CD4-positive, alpha-beta T cell (primary cell): ENCODE results near the gene CD99. TPM values are rescaled to one million over a fixed set of nuclear protein-coding genes. Genes with fewer than 3 reads are reported as not detected.

Experiments used
- ATAC-seq: fragments of 200-7000 bp; cut with Tn5 transposase; one replicate; pipeline ENCODE4 v1.10.0; 2022; ENCODE audit warnings: mild to moderate bottlenecking; ENCODE audit not compliant: poor library complexity
- CTCF ChIA-PET: fragments of 350-600 bp; sonication (Branson Sonifier 250); formaldehyde crosslinking; loops from one replicate; lab custom pipeline; 2021; ENCODE audit warnings: antibody characterized with exemption, inconsistent platforms; lab: Charles Lee
- POLR2A ChIA-PET: fragments of 350-600 bp; sonication (Branson Sonifier 250); formaldehyde crosslinking; loops from one replicate; lab custom pipeline; 2021; ENCODE audit warnings: antibody characterized with exemption, inconsistent platforms; lab: Charles Lee
- DNase-seq, 14 experiments: peaks; one replicate each; pipeline ENCODE4 v3.0.0-alpha.2; 2013 to 2020; ENCODE audit warnings: mixed read lengths in 2 of 14
- H3K27ac ChIP-seq, 2 donors: one replicate each; pipeline versions ENCODE4 v1.5.1 to v1.7.0; 2013; ENCODE audit warnings: low read length in 2 of 2, low read depth in 1 of 2, mild to moderate bottlenecking in 1 of 2
- H3K27me3 ChIP-seq, 2 experiments: 1 replicate in 1 of 2; 2 replicates in 1 of 2; pipeline versions ENCODE4 v1.6.1 to v1.7.0; 2013; ENCODE audit warnings: low read length in 2 of 2, control low read depth in 1 of 2, mild to moderate bottlenecking in 1 of 2, moderate library complexity in 1 of 2; ENCODE audit not compliant: insufficient read depth in 2 of 2, control insufficient read depth in 1 of 2
- H3K36me3 ChIP-seq: one replicate; pipeline ENCODE4 v1.6.1; 2013; ENCODE audit warnings: low read length, control low read depth; ENCODE audit not compliant: insufficient read depth
- H3K4me1 ChIP-seq: one replicate; pipeline ENCODE4 v1.6.1; 2013; ENCODE audit warnings: low read length, control low read depth; ENCODE audit not compliant: insufficient read depth
- H3K4me3 ChIP-seq: one replicate; pipeline ENCODE4 v1.5.1; 2013; ENCODE audit warnings: mild to moderate bottlenecking, low read length, moderate library complexity
- H3K9me3 ChIP-seq, 2 experiments: 1 replicate in 1 of 2; 2 replicates in 1 of 2; pipeline versions ENCODE4 v1.6.1 to v1.7.0; 2013; ENCODE audit warnings: low read length in 2 of 2, mild to moderate bottlenecking in 2 of 2, control low read depth in 1 of 2, moderate library complexity in 1 of 2; ENCODE audit not compliant: control insufficient read depth in 1 of 2, insufficient read depth in 1 of 2
- H3K27ac Mint-ChIP-seq: one replicate; pipeline ENCODE4 v1.8.0; 2020; ENCODE audit warnings: mixed read lengths
- H3K27me3 Mint-ChIP-seq: one replicate; pipeline ENCODE4 v1.8.0; 2021; ENCODE audit warnings: mixed read lengths
- H3K36me3 Mint-ChIP-seq: one replicate; pipeline ENCODE4 v1.8.0; 2021; ENCODE audit warnings: low read depth, mixed read lengths
- H3K4me1 Mint-ChIP-seq: one replicate; pipeline ENCODE4 v1.8.0; 2021; ENCODE audit warnings: low read depth, mixed read lengths
- H3K4me3 Mint-ChIP-seq: one replicate; pipeline ENCODE4 v1.8.0; 2020; ENCODE audit warnings: mild to moderate bottlenecking, mixed read lengths
- H3K9me3 Mint-ChIP-seq: one replicate; pipeline ENCODE4 v1.8.0; 2020; ENCODE audit warnings: mixed read lengths
- intact Hi-C, 2 experiments: fragments of 100-400 bp; cut with DNase I in 1 of 2; cut with micrococcal nuclease in 1 of 2; formaldehyde crosslinking; loops; one replicate each; pipeline versions ENCODE4 v1.15.1 to v1.9.0; 2023 to 2025; cut with DNase I, micrococcal nuclease
- total RNA-seq, 174 experiments: library from RNA in 2 of 174; stranded (reverse) in 2 of 174; gene quantifications; one replicate each; pipeline ENCODE4 v1.2.3 and lab custom pipeline; 2021 to 2026
- TF ChIP-seq, protein P1 (sequence below): fragments of 200-600 bp; IDR thresholded peaks from one replicate; pipeline ENCODE4 v1.8.0; 2022; ENCODE audit warnings: antibody characterized with exemption, mild to moderate bottlenecking

Gene CD99
- total RNA-seq, 2 experiments from 2014 or later, result 170 to 184 TPM

DNA sequence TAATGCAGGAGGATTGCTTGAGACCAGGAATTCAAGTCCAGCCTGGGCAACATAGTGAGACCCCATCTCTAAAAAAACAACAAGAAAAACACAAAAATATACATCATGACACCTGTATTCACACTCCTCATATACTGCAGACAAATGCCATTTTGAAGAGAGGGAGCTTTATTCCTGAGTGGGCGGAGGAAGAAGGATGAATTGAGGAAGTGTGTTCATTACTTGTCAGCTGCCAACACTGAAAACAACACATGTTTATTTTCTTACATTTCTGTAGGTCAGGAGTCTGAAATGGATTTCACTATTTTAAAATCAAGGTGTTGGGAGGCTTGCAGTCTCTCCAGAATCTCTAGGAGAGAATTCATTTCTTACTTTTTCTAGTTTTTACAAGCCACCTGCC lies 47.2 kb upstream of the CD99 start:
- no peak overlapping the region for H3K4me3 Mint-ChIP-seq
- H3K27me3 Mint-ChIP-seq, result no peaks in the 10 kb centered on the region
- intact Hi-C loops, result loop anchor here (1.0 to 10.0 kb wide), 3 partner anchors 48 to 991 kb away; partner anchors contain the start of gene CD99 (in 1 of the 2)
- no peak for DNase-seq
- no peak overlapping the region for H3K27ac ChIP-seq
- POLR2A ChIA-PET, result no interaction called here
- H3K4me3 ChIP-seq, result no peak overlapping the region
- peaks cover 34% of the 10 kb centered on the region for H3K36me3 Mint-ChIP-seq
- no peaks in the 10 kb centered on the region for H3K4me1 ChIP-seq
- peaks cover 10% of the 10 kb centered on the region for H3K36me3 ChIP-seq
- CTCF ChIA-PET, result no interaction called here
- no peaks in the 10 kb centered on the region for H3K9me3 ChIP-seq
- no peaks in the 10 kb centered on the region for H3K27me3 ChIP-seq
- TF ChIP-seq, protein P1, sequence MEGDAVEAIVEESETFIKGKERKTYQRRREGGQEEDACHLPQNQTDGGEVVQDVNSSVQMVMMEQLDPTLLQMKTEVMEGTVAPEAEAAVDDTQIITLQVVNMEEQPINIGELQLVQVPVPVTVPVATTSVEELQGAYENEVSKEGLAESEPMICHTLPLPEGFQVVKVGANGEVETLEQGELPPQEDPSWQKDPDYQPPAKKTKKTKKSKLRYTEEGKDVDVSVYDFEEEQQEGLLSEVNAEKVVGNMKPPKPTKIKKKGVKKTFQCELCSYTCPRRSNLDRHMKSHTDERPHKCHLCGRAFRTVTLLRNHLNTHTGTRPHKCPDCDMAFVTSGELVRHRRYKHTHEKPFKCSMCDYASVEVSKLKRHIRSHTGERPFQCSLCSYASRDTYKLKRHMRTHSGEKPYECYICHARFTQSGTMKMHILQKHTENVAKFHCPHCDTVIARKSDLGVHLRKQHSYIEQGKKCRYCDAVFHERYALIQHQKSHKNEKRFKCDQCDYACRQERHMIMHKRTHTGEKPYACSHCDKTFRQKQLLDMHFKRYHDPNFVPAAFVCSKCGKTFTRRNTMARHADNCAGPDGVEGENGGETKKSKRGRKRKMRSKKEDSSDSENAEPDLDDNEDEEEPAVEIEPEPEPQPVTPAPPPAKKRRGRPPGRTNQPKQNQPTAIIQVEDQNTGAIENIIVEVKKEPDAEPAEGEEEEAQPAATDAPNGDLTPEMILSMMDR, result no peak
- H3K9me3 Mint-ChIP-seq, result no peaks in the 10 kb centered on the region
- no peaks in the 10 kb centered on the region for H3K4me1 Mint-ChIP-seq
- no peak for ATAC-seq
- no peak overlapping the region for H3K27ac Mint-ChIP-seq

DNA sequence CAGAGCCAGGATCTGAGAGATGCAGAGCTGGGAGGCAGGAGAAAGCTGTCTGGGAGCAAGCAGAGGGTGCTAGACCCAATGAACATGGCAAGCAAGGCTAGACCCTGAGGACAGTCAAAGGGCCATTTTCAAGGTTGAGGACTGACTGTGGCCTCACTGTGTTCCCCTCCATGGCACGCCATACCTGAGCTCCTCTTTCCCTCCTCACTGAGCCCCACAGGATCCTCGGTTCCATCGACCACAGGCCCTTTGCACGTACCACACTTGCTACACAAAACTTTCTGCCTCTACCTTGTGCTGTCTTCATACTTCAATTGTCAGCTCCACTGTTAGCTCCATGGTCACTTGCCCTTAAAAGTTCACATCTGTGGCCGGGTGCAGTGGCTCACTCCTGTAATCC lies 45.5 kb upstream of the CD99 start:
- TF ChIP-seq, protein P1, result no peak
- no peak overlapping the region for H3K27ac ChIP-seq
- POLR2A ChIA-PET, result no interaction called here
- Mint-ChIP-seq H3K27ac (no peak overlapping the region), H3K36me3 (peaks cover 27% of the 10 kb centered on the region), H3K4me1 (no peaks in the 10 kb centered on the region), H3K4me3 (no peak overlapping the region), H3K9me3 (no peaks in the 10 kb centered on the region), H3K27me3 (no peaks in the 10 kb centered on the region)
- intact Hi-C loops, result loop anchor here (5.0 to 10.0 kb wide), 2 partner anchors 62 to 989 kb away; no protein-coding TSS in a partner anchor
- peaks cover 8% of the 10 kb centered on the region for H3K36me3 ChIP-seq
- no peaks in the 10 kb centered on the region for H3K9me3 ChIP-seq
- no peak overlapping the region for H3K4me3 ChIP-seq
- no peaks in the 10 kb centered on the region for H3K27me3 ChIP-seq
- no peaks in the 10 kb centered on the region for H3K4me1 ChIP-seq
- no peak for ATAC-seq
- CTCF ChIA-PET, result no interaction called here
- DNase-seq, result no peak

- Histone ChIP-seq H3K36me3 (peaks cover 4% of the 10 kb centered on the region), H3K4me1 (no peaks in the 10 kb centered on the region), H3K27me3 (no peaks in the 10 kb centered on the region), H3K27ac (no peak overlapping the region), H3K4me3 (no peak overlapping the region), H3K9me3 (no peaks in the 10 kb centered on the region)
- no peak for ATAC-seq
- H3K36me3 Mint-ChIP-seq, result peaks cover 23% of the 10 kb centered on the region
- no peak overlapping the region for H3K27ac Mint-ChIP-seq
- no peaks in the 10 kb centered on the region for H3K9me3 Mint-ChIP-seq
- CTCF ChIA-PET, result no interaction called here
- H3K4me1 Mint-ChIP-seq, result no peaks in the 10 kb centered on the region
- POLR2A ChIA-PET, result no interaction called here
- DNase-seq, result no peak
- intact Hi-C loops, result loop anchor here (5.0 to 10.0 kb wide), 2 partner anchors 60 to 987 kb away; no protein-coding TSS in a partner anchor
- H3K4me3 Mint-ChIP-seq, result no peak overlapping the region
- TF ChIP-seq, protein P1, result no peak
- H3K27me3 Mint-ChIP-seq, result no peaks in the 10 kb centered on the region
These were observed 43.5 kb upstream of the CD99 start for GRCh38 chrX:2647627-2648026.
